A549 treated with DMSO at 1 μM for 4 hours (cell line): ENCODE results near the gene OR1D5. TPM values are rescaled to one million over a fixed set of nuclear protein-coding genes. Genes with fewer than 3 reads are reported as not detected.

Experiments
- total RNA-seq: library from RNA; stranded (reverse); fragments of 200-300 nt; extraction: Qiagen RNA extraction; gene quantifications from 5 replicates; pipeline ENCODE4 v1.2.3, GENCODE V29; 2022; ENCODE audit warnings: low read depth

OR1D5 gene, protein sequence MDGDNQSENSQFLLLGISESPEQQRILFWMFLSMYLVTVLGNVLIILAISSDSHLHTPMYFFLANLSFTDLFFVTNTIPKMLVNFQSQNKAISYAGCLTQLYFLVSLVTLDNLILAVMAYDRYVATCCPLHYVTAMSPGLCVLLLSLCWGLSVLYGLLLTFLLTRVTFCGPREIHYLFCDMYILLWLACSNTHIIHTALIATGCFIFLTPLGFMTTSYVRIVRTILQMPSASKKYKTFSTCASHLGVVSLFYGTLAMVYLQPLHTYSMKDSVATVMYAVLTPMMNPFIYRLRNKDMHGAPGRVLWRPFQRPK
- not detected in 5 replicates for total RNA-seq

DNA sequence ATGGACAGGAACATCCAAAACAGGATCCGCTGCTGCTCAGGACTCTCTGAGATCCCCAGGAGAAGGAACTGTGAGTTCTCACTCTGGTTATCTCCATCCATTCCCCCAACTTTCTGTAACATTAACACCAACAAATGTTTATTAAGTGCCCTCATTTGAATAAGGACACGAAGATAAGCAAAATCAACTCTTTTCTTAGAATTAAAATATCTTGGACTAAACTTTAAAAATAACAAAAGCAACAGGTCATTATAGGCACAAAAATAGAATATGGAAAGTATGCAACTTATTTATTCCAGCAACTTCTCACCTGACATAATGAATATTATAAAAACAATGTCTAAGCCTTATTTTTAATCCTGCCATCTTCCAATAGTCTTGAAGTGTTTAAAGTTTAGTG, at the start of gene OR1D5:
OR1D5 (minus strand) TSS at position 101 of the 400 bp plus-strand sequence; CDS start at position 101, 0 bp downstream.

DNA sequence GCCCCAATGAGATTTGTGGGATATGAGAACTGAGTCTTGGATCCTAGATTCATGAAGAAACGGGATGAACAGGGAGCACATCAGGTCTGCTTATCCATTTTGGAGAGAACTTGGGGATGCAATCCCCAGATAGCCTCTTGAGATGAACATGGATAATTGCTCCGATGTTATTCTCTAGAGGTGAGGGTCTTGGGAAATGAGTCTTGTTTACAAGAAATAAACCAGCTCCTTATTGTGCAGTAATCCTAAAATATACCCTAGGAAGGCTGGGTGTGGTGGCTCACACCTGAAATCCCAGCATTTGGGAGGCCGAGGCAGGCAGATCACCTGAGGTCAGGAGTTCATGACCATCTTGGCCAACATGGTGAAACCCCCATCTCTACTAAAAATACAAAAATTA, 40.9 kb upstream of the OR1D5 start, which contains the start of gene OR1D2:
OR1D2 (minus strand) TSS at position 101 of the 400 bp plus-strand sequence. CDS start 11,426 bp downstream, outside the sequence.

Other genes starting within 250 kb of the OR1D5 start
- not detected in 5 replicates for gene OR1D2, start 40.8 kb upstream of the OR1D5 start, total RNA-seq
- not detected in 5 replicates for gene OR1G1, start 63.9 kb upstream of the OR1D5 start, total RNA-seq
- gene OR1A2, start 133.9 kb upstream of the OR1D5 start, total RNA-seq, result not detected in 5 replicates
- gene OR1A1, start 144.1 kb upstream of the OR1D5 start, total RNA-seq, result not detected in 5 replicates
- gene OR3A1, start 234.8 kb upstream of the OR1D5 start, total RNA-seq, result not detected in 5 replicates